HG03064 (cell line): ENCODE results near the gene SULT2B1.

Source experiments
- ATAC-seq: cut with Tn5 transposase; IDR thresholded peaks from one replicate; pipeline ENCODE4 v1.9.1; 2021; ENCODE audit warnings: low read depth; ENCODE audit not compliant: unreplicated experiment

Gene SULT2B1

GRCh38 chr19:48598996-48599700 lies 47.2 kb downstream of the SULT2B1 start:
- ATAC-seq: no peak

- no peak for ATAC-seq
Observed at GRCh38 chr19:48600679-48601417, 48.9 kb downstream of the SULT2B1 start.

DNA sequence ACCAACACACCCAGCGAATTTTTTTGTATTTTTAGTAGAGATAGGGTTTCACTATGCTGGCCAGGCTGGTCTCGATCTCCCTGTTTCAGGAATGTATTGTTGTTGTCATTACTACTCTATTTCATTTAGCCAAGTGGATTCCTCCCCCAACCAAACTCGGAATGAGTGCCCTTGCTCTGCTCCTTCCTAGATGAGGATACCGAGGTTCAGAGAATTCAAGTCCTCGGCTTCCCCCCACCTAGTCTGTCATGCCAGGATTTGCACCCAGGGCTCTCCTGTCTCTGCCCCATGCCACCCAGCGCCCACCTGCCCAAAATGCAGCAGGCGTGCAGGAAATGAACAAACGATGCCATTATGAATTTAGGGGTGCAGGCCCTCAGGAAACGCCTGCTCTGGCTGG lies 51.0 kb downstream of the SULT2B1 start:
- ATAC-seq: no peak

DNA sequence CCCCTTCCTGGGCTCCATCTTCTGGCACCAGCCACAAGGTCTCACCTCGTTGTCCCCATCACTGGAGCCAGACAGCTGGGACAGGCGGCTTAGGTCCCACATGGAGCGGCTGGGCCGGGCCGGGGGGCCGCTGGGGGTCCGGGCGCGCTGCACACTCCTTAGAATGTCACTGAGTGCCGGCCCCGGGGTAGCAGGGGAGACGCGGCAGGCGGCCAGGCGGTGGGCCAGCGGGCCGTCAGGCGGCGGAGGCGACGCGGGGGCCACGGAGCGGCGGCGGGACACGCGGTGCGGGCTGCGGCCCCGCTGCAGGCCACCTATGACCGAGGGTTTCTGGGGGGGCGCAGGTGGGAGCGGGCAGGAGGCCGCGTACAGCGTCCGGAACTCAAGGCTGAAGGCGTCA lies 51.5 kb downstream of the SULT2B1 start:
- no peak for ATAC-seq

GRCh38 chr19:48603850-48604249 lies 51.9 kb downstream of the SULT2B1 start:
- ATAC-seq: no peak

DNA sequence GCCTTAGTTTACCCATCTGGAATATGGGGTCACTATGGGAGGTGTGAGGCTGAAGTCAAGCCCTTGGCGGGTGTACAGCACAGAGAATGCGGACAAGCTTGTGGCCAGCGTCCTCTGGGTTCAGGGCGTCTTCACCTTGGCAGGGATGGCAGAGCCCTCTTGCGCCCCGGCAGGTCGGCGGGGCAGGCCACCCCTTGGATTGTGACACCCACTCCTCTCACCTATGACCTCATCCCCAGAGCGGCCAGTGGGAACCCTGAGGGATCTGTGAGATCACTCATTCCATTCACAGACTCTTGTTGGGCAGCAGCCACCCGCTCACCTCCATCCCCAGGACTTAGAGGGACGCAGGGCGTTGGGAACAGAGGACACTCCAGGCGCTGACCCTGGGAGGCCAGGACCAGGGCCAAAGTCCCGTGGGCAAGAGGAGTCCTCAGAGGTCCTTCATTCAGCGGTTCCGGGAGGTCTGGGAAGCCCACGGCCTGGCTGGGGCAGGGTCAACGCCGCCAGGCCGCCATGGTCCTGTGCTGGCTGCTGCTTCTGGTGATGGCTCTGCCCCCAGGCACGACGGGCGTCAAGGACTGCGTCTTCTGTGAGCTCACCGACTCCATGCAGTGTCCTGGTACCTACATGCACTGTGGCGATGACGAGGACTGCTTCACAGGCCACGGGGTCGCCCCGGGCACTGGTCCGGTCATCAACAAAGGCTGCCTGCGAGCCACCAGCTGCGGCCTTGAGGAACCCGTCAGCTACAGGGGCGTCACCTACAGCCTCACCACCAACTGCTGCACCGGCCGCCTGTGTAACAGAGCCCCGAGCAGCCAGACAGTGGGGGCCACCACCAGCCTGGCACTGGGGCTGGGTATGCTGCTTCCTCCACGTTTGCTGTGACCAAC lies 54.7 kb downstream of the SULT2B1 start, which contains the start of gene SPACA4:
Gene SPACA4, plus strand, starts transcription at position 280 of the 896 bp plus-strand sequence. Its CDS starts 237 bp downstream, at position 517.
- ATAC-seq: no peak

GRCh38 chr19:48607359-48607755 lies 55.4 kb downstream of the SULT2B1 start:
- ATAC-seq: no peak

DNA sequence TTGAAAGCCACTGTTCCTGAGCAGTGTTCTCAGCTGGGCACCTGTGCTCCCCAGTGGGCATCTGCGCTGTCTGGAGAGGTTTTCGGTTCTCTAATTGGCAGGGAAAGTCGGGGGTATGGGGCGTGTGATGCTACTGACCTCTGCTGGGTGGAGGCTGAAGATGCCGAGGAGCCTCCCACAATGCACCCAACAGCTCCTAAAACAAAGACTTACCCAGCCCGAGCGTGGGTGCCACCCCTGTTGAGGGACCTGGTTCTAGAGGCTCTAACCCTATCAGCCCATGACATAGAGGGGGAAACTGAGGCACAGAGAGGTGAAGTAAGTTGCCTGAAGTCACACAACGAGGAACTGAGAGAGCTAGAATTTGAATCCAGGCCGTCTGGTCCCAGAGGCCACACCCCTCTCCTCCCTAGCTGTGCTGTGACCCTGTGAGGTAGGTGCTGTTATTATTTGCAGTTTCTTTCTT lies 56.9 kb downstream of the SULT2B1 start:
- ATAC-seq: no peak

DNA sequence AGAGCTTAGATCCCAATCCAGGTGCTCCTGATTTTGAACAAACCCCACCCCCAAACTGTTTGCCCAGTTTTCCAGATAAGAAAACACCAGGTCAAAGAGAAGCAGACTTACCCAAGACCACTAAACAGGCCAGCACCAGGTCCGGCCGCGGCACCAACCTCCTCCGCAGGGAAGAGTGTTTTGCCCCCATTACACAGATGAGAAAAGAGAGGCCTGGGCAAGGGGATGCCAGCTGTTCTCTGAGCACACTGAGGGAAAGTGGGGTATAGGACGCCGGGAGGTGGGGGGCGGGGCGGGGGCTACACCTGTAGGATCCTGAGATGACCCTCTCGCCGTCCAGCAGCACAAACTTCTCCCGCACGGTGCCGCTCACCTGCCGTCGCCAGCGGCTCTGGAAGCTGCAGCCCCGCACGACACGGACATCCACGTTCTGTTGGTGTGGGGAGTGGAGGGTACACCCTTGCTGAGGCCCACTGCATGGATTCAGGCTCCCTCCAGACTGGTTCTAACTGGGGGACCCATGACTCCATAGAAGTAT lies 57.7 kb downstream of the SULT2B1 start:
- ATAC-seq: no peak

DNA sequence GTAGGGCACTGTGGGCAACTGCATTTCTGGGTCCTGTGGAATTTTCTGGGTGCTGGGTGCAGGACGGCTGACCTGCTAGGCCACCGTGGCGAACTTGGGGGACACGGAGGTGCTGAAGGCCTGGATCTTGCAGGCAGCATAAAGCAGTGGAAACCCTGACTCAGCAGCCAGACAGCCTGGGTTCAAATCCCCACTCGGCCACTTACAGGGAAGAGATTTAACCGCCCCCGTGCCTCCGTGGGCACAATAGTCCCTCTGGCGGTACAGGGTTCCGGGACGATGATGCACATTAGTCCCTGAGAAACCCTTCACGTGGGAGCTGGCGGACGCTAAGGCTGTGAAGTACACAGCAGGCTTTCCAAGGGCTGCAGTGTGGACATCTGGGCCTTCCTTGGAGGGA lies 59.9 kb downstream of the SULT2B1 start:
- ATAC-seq: no peak

GRCh38 chr19:48613024-48613851 lies 61.3 kb downstream of the SULT2B1 start:
- ATAC-seq: no peak

DNA sequence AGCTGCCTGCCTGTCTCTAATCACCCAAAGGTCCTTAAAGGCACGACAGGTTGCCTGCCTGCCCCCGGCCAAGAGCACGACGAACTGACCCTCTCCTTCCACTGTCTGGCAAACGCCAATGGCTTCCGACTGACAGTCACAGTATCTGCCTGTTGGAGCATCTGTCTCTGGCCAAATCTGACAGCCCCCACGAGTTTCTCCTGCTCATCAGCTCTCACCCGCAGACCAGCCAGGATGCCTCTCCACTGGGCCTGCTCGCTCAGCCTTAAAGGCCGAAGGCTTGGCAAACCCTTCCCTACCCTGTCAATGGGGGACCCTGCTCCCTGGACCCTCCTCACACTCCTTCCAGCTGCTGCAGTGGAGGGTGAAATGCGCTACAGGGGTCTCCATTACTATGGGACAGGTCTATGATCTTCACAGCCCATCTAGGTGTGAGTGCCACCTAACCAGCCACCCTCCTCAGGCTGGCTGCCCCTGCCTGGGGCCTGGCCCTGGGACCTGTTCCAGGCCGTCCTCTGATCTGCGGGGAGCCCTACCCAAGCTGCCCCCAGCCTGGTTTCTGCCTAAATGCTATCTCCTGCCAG lies 62.0 kb downstream of the SULT2B1 start:
- ATAC-seq: no peak

- no peak for ATAC-seq
Observed at GRCh38 chr19:48614436-48615230, 62.7 kb downstream of the SULT2B1 start, which contains the start of gene FAM83E. FAM83E (minus strand) TSS chr19:48615076; CDS start chr19:48613372, 1,704 bp downstream.

GRCh38 chr19:48615231-48616040 lies 63.5 kb downstream of the SULT2B1 start:
- no peak for ATAC-seq

DNA sequence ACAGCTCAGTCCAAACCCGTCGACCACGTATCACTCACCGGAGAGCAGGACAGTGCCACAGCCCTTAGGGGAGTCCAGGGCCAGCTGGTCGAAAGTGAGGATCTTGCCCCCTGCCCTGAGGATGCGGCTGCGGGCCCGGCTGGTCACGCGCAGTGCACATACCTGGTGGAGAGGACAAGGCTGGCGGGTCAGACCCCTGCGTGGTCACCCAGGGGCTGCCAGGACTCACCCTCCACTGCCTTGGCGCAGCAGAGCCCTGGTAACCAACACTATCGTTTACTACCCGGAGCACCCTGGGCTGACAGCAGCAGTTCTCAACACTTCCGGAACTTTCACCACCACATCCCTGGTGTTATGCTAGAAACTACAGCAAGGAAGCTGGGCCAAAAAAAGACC lies 64.1 kb downstream of the SULT2B1 start:
- ATAC-seq: no peak

- no peak for ATAC-seq
Observed at GRCh38 chr19:48616491-48617056, 64.6 kb downstream of the SULT2B1 start.

GRCh38 chr19:48617146-48617937 lies 65.4 kb downstream of the SULT2B1 start:
- ATAC-seq: no peak
